Measurements from ENCODE around the gene PIGU.
"Not testable (repeated sequence)": the region's sequence is repeated elsewhere in the genome, so short reads cannot be mapped to it uniquely, and the experiment has no call there.

The PIGU gene

GRCh38 chr20:34676642-34677373, at the start of gene PIGU:
TSS of gene PIGU (minus strand) at chr20:34677092. CDS start at chr20:34677085, 7 bp downstream.
- peak; percentile 84 for DNase-seq

GRCh38 chr20:34724172-34724571, 47.3 kb upstream of the PIGU start:
- no peak for DNase-seq

DNA sequence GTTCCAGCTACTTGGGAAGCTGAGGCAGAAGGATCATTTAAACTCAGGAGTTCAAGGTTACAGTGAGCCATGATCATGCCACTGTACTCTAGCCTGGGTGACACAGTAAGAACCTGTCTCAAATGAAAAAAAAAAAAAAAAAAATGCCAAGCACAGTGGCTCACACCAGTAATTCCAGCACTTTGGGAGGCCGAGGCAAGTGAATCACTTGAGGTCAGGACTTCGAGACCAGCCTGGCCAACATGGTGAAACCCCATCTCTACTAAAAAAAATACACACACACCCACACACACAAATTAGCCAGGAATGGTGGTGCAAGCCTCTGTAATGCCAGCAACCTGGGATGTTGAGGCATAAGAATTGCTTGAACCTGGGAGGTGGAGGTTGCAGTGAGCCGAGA, 45.7 kb upstream of the PIGU start:
- not testable (repeated sequence) for DNase-seq

- DNase-seq = no peak
Measured at GRCh38 chr20:34720266-34720665, 43.4 kb upstream of the PIGU start.

DNA sequence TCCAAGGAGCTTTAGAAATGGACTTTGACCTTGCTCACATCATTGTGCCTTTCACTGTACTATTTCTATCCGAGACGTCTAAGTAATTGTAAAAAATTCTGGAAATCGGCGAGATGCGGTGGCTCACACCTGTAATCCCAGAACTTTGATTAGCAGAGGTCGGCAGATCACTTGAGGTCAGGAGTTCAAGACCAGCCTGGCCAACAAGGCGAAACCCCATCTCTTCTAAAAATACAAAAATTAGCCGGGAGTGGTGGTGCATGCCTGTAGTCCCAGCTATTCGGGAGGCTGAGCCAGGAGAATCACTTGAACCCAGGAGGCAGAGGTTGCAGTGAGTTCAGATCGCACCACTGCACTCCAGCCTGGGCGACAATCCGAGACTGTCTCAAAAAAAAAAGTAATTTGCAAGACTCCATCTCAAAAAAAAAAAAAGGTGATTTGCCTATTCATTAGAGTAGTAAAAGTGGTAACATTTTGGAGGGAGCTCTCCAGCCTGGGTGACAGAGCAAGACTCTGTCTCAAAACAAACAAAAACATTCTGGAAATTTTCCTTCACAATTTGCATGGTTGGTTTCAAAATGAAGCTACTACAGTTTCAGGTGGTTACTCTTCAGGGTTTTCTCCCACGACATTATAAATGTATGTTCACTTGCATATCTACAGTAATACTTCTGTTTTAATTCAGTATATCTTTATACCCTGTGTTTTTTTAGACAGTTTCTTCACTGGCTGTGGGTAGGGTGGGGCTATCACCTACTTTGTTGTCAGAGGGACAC, 42.5 kb upstream of the PIGU start:
- not testable (repeated sequence) for DNase-seq

DNA sequence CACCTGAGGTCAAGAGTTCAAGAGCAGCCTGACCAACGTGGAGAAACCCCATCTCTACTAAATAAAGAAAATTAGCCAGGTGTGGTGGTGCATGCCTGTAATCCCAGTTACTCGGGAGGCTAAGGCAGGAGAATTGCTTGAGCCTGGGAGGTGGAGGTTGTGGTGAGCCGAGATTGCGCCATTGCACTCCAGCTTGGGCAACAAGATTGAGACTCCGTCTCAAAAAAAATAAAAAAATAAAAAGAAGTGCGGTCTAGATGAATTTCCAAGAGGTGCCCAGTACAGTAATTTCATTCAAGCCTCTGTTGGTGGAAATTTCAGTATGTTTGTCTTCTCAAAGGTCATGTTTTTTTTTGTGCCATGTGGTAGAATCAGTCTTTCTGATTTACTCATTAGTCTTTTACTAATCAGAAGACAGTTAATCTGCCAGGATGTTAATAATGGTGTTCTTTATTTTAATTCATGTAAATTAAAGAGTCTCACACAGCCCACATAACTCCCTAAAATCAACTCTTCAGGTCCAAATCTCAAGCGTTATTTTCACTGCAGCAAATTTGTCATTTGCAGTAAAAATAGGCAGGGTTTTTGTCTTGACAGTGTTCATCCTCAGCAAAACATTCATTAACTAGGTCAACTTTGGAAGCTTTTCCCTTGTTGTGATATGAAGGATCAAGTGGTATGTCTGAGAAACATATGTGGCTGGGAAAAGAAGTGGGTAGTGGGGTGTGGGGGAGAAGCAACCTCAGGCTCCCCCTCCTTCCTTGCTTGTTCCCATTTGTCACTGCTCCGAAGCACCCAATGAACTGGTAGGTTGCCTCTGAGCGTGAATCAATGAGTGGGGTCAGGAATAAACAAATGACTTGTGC, 40.6 kb upstream of the PIGU start:
- DNase-seq = no peak

- DNase-seq = no peak
Measured at GRCh38 chr20:34716921-34717229, 40.0 kb upstream of the PIGU start.

DNA sequence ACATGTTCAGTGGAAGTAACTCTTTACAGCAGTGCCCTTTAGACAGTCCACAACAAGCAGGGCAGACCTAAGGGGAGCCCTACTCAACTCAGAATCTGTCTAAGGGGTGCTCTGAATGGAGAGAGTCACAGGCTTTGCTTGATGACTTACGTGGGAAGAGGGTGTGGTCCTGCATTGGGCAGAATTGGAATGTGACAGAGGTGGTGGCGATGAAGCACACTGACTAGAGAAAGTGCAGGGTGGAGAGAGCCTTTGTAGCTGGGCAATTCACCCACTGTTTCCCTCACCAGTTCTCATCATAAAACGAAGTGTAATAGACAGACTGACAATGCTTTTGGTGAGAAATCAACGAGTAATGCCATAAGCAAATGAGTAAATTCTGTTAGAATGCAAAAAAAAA, 38.5 kb upstream of the PIGU start:
- DNase-seq = no peak

DNA sequence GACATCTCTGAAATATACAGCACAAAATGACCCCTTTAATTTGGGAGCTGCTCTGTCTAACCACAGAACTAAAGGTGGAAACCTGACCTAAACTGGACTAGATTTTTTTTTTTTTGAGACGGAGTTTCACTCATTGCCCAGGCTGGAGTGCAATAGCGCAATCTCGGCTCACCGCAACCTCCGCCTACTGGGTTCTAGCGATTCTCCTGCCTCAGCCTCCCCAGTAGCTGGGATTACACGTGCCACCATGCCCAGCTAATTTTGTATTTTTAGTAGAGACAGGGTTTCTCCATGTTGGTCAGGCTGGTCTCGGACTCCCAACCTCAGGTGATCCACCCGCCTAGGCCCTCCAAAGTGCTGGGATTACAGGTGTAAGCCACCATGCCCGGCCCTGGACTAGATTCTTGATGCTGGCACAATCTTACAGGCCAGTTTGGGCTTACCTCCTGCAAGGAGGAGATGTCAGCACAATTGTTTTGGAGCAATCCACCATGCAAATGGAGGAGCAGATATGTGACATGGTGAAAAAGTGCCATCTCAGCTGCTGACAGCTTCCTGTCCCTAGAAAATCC, 37.1 kb upstream of the PIGU start:
- not testable (repeated sequence) for DNase-seq

DNA sequence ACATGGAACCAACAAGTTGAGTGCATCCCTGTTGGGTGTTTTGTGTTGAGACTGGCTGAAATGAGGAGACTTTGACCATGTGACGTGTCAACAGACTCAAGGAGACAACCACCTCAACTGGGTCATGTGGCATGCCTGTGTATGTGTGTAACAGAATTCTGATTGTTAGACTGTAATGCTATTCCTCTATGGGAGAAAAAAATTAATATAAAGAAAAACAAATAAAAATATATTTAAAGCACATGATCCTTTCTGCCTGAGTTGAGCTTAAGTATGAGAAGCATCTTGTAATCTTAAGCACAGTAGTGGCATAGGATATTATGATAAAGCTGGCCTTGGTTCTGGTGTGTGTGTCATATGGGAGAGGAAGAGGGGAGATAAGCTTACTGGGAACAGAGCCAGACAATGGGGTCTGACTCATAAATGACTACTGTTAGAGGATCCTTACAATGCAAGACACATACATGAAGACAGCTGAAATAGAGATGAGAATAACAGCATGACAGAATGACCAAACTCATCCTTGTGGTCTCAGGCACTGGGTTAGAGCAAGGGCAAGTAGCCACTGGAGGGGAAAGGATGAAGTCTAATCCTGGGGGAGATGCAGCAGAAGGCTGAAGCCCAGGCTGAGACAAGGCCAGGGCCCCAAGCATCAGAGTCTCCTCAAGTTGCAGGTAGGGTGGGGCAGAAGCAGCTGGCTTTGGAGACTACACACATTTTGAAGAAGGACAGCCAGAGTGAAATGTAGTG, 36.5 kb upstream of the PIGU start:
- DNase-seq = no peak

DNA sequence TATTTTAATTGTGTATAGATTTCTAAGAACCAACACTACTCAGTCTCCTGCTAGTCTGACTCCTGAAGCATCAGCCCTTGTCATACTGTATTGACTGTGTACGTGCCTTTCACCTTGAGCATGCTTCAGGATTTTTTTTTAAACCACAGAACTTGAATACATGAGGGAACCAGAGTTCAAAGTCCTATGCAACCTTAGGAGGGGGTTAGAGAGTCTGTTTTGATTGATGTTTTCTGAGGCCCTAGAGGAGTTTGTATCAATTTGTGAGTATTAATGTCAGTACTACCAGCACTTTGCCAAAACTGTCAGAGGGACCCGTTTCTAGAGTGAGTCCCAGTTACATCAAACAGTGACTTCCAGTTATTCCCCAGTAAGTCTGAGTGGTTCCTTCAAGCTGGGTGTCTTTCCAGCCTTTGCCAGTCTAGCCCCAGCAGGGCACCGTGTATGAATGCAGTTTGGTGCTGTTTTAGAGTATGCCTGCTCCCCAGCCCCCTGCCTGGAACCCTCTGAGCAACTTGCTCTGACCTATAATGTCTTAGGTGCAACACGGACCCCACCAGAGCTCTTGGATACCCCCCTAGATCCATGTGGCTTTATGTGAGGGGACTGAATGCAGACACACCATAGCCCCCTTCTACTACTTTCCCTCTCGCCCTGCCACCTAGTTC, 35.8 kb upstream of the PIGU start:
- DNase-seq = no peak

GRCh38 chr20:34711813-34712430, 35.0 kb upstream of the PIGU start:
- DNase-seq = no peak

DNA sequence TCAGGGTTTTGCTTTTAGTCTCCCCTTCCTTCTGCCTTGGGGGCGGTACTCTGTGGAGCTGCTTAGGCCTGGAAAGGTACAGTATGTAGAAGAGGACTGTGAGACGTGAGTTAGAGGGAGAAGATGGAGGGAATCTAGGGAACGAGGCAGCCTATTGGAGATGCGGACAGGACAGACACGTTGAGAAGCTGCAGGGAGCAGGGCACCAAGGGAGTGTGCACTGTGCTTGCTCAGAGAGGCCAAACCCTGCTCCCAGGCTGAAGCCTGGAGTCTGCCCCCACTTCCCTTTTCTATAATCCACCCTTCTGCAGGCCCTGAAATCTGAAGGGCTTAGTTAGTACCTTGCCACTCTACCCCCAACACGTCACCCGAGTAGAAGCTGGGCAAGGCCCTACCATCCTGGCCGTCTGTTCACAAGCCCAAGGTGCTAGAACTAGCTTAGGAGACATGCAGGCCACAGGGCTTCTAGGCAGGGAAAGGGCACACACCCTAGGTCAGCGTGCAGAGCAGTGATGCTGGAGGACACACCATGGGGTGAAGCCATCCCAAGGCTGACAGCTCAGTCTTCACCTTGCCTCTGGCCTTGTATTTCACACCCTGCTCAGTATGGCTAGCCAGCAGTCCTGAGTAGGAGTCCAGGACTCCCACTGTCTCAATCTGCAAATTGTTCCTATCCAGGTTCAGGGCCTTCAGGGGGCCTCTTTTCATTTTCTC, 34.1 kb upstream of the PIGU start:
- no peak for DNase-seq

DNA sequence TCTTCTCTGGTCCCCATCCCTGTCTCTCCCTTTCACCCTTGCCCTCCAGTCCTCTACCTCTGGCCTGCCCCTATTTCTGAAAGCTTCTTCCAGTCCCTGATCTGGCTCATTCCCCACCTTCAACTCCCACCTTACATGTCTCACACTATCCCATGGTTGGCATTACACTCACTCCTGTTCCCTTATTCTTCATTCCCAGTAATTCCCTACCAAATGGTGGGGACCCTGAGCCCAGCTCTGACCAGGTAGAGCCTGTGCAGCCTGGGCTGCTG, 33.6 kb upstream of the PIGU start:
- no peak for DNase-seq

GRCh38 chr20:34709831-34710567, 33.1 kb upstream of the PIGU start:
- DNase-seq = no peak

DNA sequence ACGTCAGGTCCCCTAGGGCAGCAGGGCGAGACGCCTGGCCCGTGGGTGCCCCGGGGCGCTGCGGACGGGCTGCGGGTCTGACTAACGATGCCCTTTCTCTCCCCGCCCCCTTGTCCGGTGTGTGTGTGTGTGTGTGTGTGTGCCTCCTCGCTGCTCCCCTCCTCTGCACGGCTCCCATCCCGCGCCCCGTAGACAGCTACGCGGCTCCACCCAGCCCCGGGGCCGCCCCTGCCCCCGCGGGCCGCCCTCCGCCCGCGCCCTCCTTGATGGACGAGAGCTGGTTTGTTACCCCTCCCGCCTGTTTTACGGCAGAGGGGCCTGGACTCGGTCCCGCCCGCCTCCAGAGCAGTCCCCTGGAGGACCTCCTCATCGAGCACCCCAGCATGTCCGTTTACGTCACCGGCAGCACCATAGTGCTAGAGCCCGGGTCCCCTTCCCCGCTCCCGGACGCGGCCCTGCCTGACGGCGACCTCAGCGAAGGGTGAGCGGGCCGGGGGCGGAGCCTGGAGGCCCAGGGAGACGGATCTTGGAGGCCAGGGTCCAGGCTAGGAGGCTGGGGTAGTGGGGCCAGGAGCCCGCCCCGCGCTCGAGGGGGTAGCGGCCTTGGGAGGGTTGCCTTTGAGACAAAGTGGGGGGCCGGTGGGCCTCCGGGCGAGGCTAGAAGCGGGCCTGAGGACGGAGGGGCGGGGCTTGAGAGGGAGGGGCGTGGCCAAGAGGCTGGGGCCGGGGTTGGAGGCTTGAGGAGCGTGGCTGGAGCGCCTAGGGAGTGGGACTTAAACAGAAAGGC, 32.3 kb upstream of the PIGU start:
- peak; percentile 75 for DNase-seq

- DNase-seq = no peak
Measured at GRCh38 chr20:34708621-34709043, 31.7 kb upstream of the PIGU start.

DNA sequence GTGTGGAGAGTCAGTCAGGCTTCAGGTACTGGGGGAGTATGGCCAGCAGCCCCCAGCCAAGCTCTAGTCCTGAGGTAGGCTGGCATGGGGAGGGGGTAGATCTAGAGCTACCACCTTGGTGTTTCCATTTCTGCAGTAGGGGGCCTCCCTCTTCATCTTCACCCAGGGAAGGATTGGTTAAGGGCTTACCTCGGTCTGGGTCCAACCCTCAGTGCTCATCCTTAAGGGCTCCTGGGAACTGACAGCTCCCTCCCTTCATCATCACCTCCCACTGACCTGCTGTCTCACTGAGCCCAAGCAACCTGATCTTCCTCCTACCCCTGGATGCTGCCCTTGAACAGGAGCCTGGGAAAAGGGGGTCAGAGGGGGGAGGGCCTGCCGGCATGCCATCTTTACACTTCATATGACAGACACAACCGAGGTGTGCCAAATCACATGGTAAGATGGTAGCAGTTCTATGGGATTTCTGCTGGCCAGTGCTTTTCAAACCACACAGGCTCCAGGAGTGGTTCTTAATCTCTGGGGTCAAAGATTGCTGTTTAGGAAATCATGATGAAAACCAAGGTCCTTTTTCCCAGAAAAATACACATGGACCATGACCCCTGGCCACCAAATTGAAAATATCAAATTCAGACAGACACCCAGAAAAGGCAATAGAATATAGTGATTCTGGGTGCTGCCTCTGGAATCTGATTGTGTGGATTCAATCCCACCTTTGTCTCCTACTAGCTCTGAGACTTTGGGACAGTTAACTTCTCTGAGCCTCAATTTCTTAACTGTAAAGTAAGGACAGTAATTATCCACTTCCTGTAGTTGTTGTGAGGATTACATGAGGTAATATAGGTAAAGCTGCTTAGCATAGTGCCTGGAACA, 30.3 kb upstream of the PIGU start:
- no peak for DNase-seq
